Pancreas (tissue), 10 donors: Measurements from ENCODE around the gene METTL2B. TPM values are rescaled to one million over a fixed set of nuclear protein-coding genes. Genes with fewer than 3 reads are reported as not detected.
"Not testable (repeated sequence)": the region's sequence is repeated elsewhere in the genome, so short reads cannot be mapped to it uniquely, and the experiment has no call there.

Experiments
- ATAC-seq, 4 donors: fragments of 200-7000 bp; cut with Tn5 transposase; one replicate each; pipeline versions ENCODE4 v1.8.0 to v1.9.1; 2020; ENCODE audit warnings: mild to moderate bottlenecking in 4 of 4, moderate library complexity in 4 of 4
- DNase-seq, 6 donors: peaks; one replicate each; pipeline ENCODE4 v3.0.0-alpha.2; 2020
- FAIRE-seq: peaks from 2 replicates; lab custom pipeline; 2012; peaks lifted over from hg19 to GRCh38; lab: Jason Lieb, UNC
- H3K27ac ChIP-seq, 4 donors: fragments of 200-600 bp; sonication (generic); 1 replicate in 3 of 4; 2 replicates in 1 of 4; pipeline versions ENCODE4 v1.5.0 to v1.8.0; 2020
- H3K27me3 ChIP-seq, 4 donors: fragments of 200-600 bp; one replicate each; pipeline ENCODE4 v1.8.0; 2021
- H3K36me3 ChIP-seq, 3 donors: fragments of 200-600 bp; sonication (generic) in 1 of 3; one replicate each; pipeline versions ENCODE4 v1.5.0 to v1.8.0; 2020 to 2021
- H3K4me1 ChIP-seq, 3 donors: fragments of 200-600 bp; one replicate each; pipeline ENCODE4 v1.8.0; 2021
- H3K4me3 ChIP-seq, 4 donors: fragments of 200-600 bp; sonication (generic) in 2 of 4; one replicate each; pipeline versions ENCODE4 v1.5.0 to v1.8.0; 2020 to 2021
- H3K9me3 ChIP-seq, 4 donors: fragments of 200-600 bp; one replicate each; pipeline ENCODE4 v1.8.0; 2021
- WGBS, 2 donors: extraction: QIAGEN DNeasy Blood & Tissue Kit; methylation state at CpG; one replicate each; pipeline ENCODE4 v1.1.7; 2013; 5-methylcytosine and 5-hydroxymethylcytosine counted together
- intact Hi-C, 3 donors: fragments of 100-400 bp; cut with DNase I; formaldehyde crosslinking; loops; one replicate each; pipeline versions ENCODE4 v1.11.1 to v1.14.2; 2022
- polyA plus RNA-seq, 2 donors: library from polyadenylated mRNA; stranded (reverse); fragments of 200-250 nt; gene quantifications; one replicate each; pipeline ENCODE4 v1.2.3, GENCODE V29; 2013
- total RNA-seq, 6 donors: library from RNA; stranded (reverse); fragmentation: NEBNext Ultra II Directional in 4 of 6; extraction: Animal tissue kit (Norgen Biotek cat#: 25700) in 4 of 6; gene quantifications; one replicate each; pipeline versions ENCODE4 v1.2.1 to v1.2.4, GENCODE V29; 2021 to 2023
- TF ChIP-seq, protein P1 (sequence below), 4 donors: fragments of 200-600 bp; sonication (generic) in 3 of 4; IDR thresholded peaks; one replicate each; pipeline versions ENCODE4 v1.5.0 to v1.8.0; 2021; ENCODE audit warnings: antibody characterized with exemption in 4 of 4
- donor health status: healthy with polysubstance abuse.
- donor health status: DM: no; HTN: no; CAD: no; lungs with moderate emphysema.
- donor health status: DM: no; HTN: no; CAD: no.
- donor health status: control.
- donor health status: control.
- donor health status: Bipolar disorder and iron deficiency.
- donor health status: DM: yes; HTN: yes; CAD: no.
- donor health status: DM: no; HTN: no; CAD: no.
- donor health status: DM: no; HTN: no; CAD: no.
- donor health status: DM: yes; HTN: yes; CAD: no.

METTL2B gene
- total and polyA plus RNA-seq, 8 donors, result 6.2 to 12.6 (median 10.0) TPM

DNA sequence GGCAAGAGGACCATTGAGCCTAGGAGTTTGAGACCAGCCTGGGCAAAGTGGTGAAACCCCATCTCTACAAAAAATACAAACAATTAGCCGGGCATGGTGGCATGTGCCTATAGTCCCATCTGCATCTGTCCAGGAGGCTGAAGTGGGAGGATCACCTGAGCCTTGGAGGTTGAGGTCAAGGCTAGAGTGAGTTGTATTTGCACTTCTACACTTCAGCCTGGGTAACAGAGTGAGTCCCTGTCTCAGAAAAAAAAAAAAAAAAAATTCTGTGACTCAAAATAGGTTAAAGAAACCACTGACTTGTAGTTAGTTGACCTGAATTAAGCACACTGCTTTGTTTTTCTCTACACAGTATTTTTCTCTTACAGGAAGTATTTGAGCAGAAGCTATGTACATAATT, 74.4 kb downstream of the METTL2B start:
- H3K4me3 ChIP-seq, result no peak overlapping the region
- 93 to 95% methylated on average over 1 of the region's 1 CpG for WGBS, 2 donors
- DNase-seq, result no peak
- ATAC-seq, result no peak
- no peak overlapping the region for H3K27ac ChIP-seq
- FAIRE-seq, result no peak
- no peaks in the 10 kb centered on the region for H3K27me3 ChIP-seq
- no peaks in the 10 kb centered on the region for H3K9me3 ChIP-seq
- no peaks in the 10 kb centered on the region for H3K4me1 ChIP-seq
- no peaks in the 10 kb centered on the region for H3K36me3 ChIP-seq
- intact Hi-C loops, result no loop called here
- TF ChIP-seq, protein P1, sequence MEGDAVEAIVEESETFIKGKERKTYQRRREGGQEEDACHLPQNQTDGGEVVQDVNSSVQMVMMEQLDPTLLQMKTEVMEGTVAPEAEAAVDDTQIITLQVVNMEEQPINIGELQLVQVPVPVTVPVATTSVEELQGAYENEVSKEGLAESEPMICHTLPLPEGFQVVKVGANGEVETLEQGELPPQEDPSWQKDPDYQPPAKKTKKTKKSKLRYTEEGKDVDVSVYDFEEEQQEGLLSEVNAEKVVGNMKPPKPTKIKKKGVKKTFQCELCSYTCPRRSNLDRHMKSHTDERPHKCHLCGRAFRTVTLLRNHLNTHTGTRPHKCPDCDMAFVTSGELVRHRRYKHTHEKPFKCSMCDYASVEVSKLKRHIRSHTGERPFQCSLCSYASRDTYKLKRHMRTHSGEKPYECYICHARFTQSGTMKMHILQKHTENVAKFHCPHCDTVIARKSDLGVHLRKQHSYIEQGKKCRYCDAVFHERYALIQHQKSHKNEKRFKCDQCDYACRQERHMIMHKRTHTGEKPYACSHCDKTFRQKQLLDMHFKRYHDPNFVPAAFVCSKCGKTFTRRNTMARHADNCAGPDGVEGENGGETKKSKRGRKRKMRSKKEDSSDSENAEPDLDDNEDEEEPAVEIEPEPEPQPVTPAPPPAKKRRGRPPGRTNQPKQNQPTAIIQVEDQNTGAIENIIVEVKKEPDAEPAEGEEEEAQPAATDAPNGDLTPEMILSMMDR (IDR thresholded peaks at IDR 0.05), result no peak

GRCh38 chr7:128554394-128554793, 77.8 kb downstream of the METTL2B start:
- ATAC-seq, H3K36me3 ChIP-seq, H3K4me3 ChIP-seq, H3K9me3 ChIP-seq, FAIRE-seq, DNase-seq, H3K27me3 ChIP-seq, intact Hi-C loops, H3K4me1 ChIP-seq, H3K27ac ChIP-seq: not testable (repeated sequence)
- 78 to 79% methylated on average over 1 of the region's 1 CpG for WGBS, 2 donors

Other genes with a start within 250 kb of the METTL2B start
- 1 to 10 TPM in 2 of 6 donors, under 1 TPM in 3, not detected in 1; 0.06 to 5.2 (median 0.14) TPM for gene LEP, start 235.5 kb upstream of the METTL2B start, total RNA-seq
- gene LEP, start 235.5 kb upstream of the METTL2B start, polyA plus RNA-seq, result under 1 TPM; 0.05 to 0.68 TPM
- gene RBM28, start 132.8 kb upstream of the METTL2B start, total RNA-seq, result 10 to 100 TPM; 10.9 to 18.8 (median 16.1) TPM
- gene RBM28, start 132.8 kb upstream of the METTL2B start, polyA plus RNA-seq, result 10 to 100 TPM; 26.3 to 31.8 TPM
- gene PRRT4, start 115.1 kb upstream of the METTL2B start, total RNA-seq, result under 1 TPM in 2 of 6 donors, not detected in 4; 0.31 to 0.75 TPM
- under 1 TPM; 0.21 to 0.61 TPM for gene PRRT4, start 115.1 kb upstream of the METTL2B start, polyA plus RNA-seq
- gene IMPDH1, start 66.8 kb upstream of the METTL2B start, total RNA-seq, result 10 to 100 TPM; 16.8 to 25.7 (median 19.8) TPM
- gene IMPDH1, start 66.8 kb upstream of the METTL2B start, polyA plus RNA-seq, result 10 to 100 TPM; 18.3 to 26.0 TPM
- 1 to 10 TPM; 2.0 to 7.4 (median 4.2) TPM for gene HILPDA, start 20.9 kb upstream of the METTL2B start, total RNA-seq
- 1 to 10 TPM; 5.4 to 6.7 TPM for gene HILPDA, start 20.9 kb upstream of the METTL2B start, polyA plus RNA-seq
- gene GARIN1A, start 195.5 kb downstream of the METTL2B start, total RNA-seq, result 1 to 10 TPM; 1.1 to 1.4 (median 1.4) TPM
- gene GARIN1A, start 195.5 kb downstream of the METTL2B start, polyA plus RNA-seq, result 1 to 10 TPM; 3.1 to 5.7 TPM